Mucosa of rectum (tissue), 2 donors: ENCODE results near the gene LILRB2.

ENCODE experiments used
- H3K27ac ChIP-seq, 2 donors: one replicate each; pipeline ENCODE4 v1.7.0; 2013; ENCODE audit warnings: inconsistent platforms in 2 of 2, low read depth in 2 of 2, low read length in 2 of 2
- H3K27me3 ChIP-seq, 2 donors: one replicate each; pipeline ENCODE4 v1.7.0; 2013; ENCODE audit warnings: low read length in 2 of 2; ENCODE audit not compliant: control insufficient read depth in 2 of 2, insufficient read depth in 2 of 2
- H3K36me3 ChIP-seq, 2 donors: one replicate each; pipeline ENCODE4 v1.7.0; 2013; ENCODE audit warnings: low read length in 2 of 2; ENCODE audit not compliant: control insufficient read depth in 2 of 2, insufficient read depth in 2 of 2
- H3K4me1 ChIP-seq, 2 donors: one replicate each; pipeline ENCODE4 v1.7.0; 2013; ENCODE audit warnings: low read length in 2 of 2, mild to moderate bottlenecking in 1 of 2; ENCODE audit not compliant: control insufficient read depth in 2 of 2, insufficient read depth in 2 of 2
- H3K4me3 ChIP-seq, 2 donors: one replicate each; pipeline ENCODE4 v1.7.0; 2013; ENCODE audit warnings: low read length in 2 of 2
- H3K9ac ChIP-seq, 2 donors: one replicate each; pipeline ENCODE4 v1.7.0; 2013; ENCODE audit warnings: low read length in 2 of 2, low read depth in 1 of 2, mild to moderate bottlenecking in 1 of 2
- H3K9me3 ChIP-seq, 2 donors: one replicate each; pipeline ENCODE4 v1.7.0; 2013; ENCODE audit warnings: low read length in 2 of 2; ENCODE audit not compliant: control insufficient read depth in 2 of 2
- donor health status: healthy.
- donor health status: Normal muscosa, but diverticular disease.

Gene LILRB2

GRCh38 chr19:54317965-54318240 lies 37.0 kb upstream of the LILRB2 start:
- no peaks in the 10 kb centered on the region for H3K4me1 ChIP-seq
- no peak overlapping the region for H3K9ac ChIP-seq
- H3K9me3 ChIP-seq, result no peaks in the 10 kb centered on the region
- H3K4me3 ChIP-seq, result no peak overlapping the region
- no peaks in the 10 kb centered on the region for H3K27me3 ChIP-seq
- no peak overlapping the region for H3K27ac ChIP-seq
- H3K36me3 ChIP-seq, result no peaks in the 10 kb centered on the region

- H3K36me3 ChIP-seq, result no peaks in the 10 kb centered on the region
- H3K4me3 ChIP-seq, result no peak overlapping the region
- H3K4me1 ChIP-seq, result no peaks in the 10 kb centered on the region
- H3K27me3 ChIP-seq, result no peaks in the 10 kb centered on the region
- H3K27ac ChIP-seq, result no peak overlapping the region
- H3K9me3 ChIP-seq, result no peaks in the 10 kb centered on the region
- no peak overlapping the region for H3K9ac ChIP-seq
Observed at GRCh38 chr19:54317108-54317964, 36.4 kb upstream of the LILRB2 start.

GRCh38 chr19:54316746-54317107 lies 35.8 kb upstream of the LILRB2 start:
- no peaks in the 10 kb centered on the region for H3K4me1 ChIP-seq

GRCh38 chr19:54315956-54316355 lies 35.0 kb upstream of the LILRB2 start:
- H3K27ac ChIP-seq, result no peak overlapping the region
- no peak overlapping the region for H3K4me3 ChIP-seq
- no peaks in the 10 kb centered on the region for H3K27me3 ChIP-seq
- no peaks in the 10 kb centered on the region for H3K4me1 ChIP-seq
- H3K36me3 ChIP-seq, result no peaks in the 10 kb centered on the region
- H3K9me3 ChIP-seq, result no peaks in the 10 kb centered on the region
- H3K9ac ChIP-seq, result no peak overlapping the region

More at GRCh38 chr19:54316746-54317107, 35.8 kb upstream of the LILRB2 start:
- H3K27me3 ChIP-seq, result no peaks in the 10 kb centered on the region
- H3K9me3 ChIP-seq, result no peaks in the 10 kb centered on the region
- H3K36me3 ChIP-seq, result no peaks in the 10 kb centered on the region
- H3K27ac ChIP-seq, result no peak overlapping the region
- no peak overlapping the region for H3K4me3 ChIP-seq
- H3K9ac ChIP-seq, result no peak overlapping the region

GRCh38 chr19:54312436-54313377 lies 31.8 kb upstream of the LILRB2 start, which contains the start of gene LILRA5:
Gene LILRA5, minus strand, starts transcription at chr19:54313166. Its CDS starts 147 bp downstream, at chr19:54313019.
- no peaks in the 10 kb centered on the region for H3K36me3 ChIP-seq
- no peak within 1 kb of the TSS for H3K4me3 ChIP-seq
- no peak within 1 kb of the TSS for H3K9ac ChIP-seq
- no peaks in the 10 kb centered on the region for H3K27me3 ChIP-seq
- H3K9me3 ChIP-seq, result no peaks in the 10 kb centered on the region
- no peak within 1 kb of the TSS for H3K27ac ChIP-seq
- H3K4me1 ChIP-seq, result no peaks in the 10 kb centered on the region

- Histone ChIP-seq H3K36me3 (no peaks in the 10 kb centered on the region), H3K4me1 (no peaks in the 10 kb centered on the region), H3K27ac (no peak overlapping the region), H3K9ac (no peak overlapping the region), H3K4me3 (no peak overlapping the region), H3K9me3 (no peaks in the 10 kb centered on the region), H3K27me3 (no peaks in the 10 kb centered on the region)
Observed at GRCh38 chr19:54312011-54312410, 31.1 kb upstream of the LILRB2 start.

GRCh38 chr19:54311486-54311885 lies 30.6 kb upstream of the LILRB2 start:
- no peaks in the 10 kb centered on the region for H3K27me3 ChIP-seq
- H3K36me3 ChIP-seq, result no peaks in the 10 kb centered on the region
- no peaks in the 10 kb centered on the region for H3K9me3 ChIP-seq
- no peak overlapping the region for H3K27ac ChIP-seq
- no peaks in the 10 kb centered on the region for H3K4me1 ChIP-seq
- H3K9ac ChIP-seq, result no peak overlapping the region
- no peak overlapping the region for H3K4me3 ChIP-seq

- Histone ChIP-seq H3K4me1 (no peaks in the 10 kb centered on the region), H3K9ac (no peak overlapping the region), H3K9me3 (no peaks in the 10 kb centered on the region), H3K27me3 (no peaks in the 10 kb centered on the region), H3K27ac (no peak overlapping the region), H3K4me3 (no peak overlapping the region), H3K36me3 (no peaks in the 10 kb centered on the region)
Observed at GRCh38 chr19:54310543-54310942, 29.6 kb upstream of the LILRB2 start.

GRCh38 chr19:54309811-54310210 lies 28.9 kb upstream of the LILRB2 start:
- Histone ChIP-seq H3K27me3 (no peaks in the 10 kb centered on the region), H3K4me1 (no peaks in the 10 kb centered on the region), H3K9me3 (no peaks in the 10 kb centered on the region), H3K4me3 (no peak overlapping the region), H3K27ac (no peak overlapping the region), H3K36me3 (no peaks in the 10 kb centered on the region), H3K9ac (no peak overlapping the region)

GRCh38 chr19:54307389-54308020 lies 26.6 kb upstream of the LILRB2 start:
- H3K9ac ChIP-seq, result no peak overlapping the region
- H3K4me3 ChIP-seq, result no peak overlapping the region
- no peak overlapping the region for H3K27ac ChIP-seq
- no peaks in the 10 kb centered on the region for H3K9me3 ChIP-seq
- H3K36me3 ChIP-seq, result no peaks in the 10 kb centered on the region
- H3K4me1 ChIP-seq, result no peaks in the 10 kb centered on the region
- no peaks in the 10 kb centered on the region for H3K27me3 ChIP-seq
